GM19025 (cell line): ENCODE data around the gene SLC39A1.

Experiments used
- ATAC-seq: cut with Tn5 transposase; IDR thresholded peaks from one replicate; pipeline ENCODE4 v1.9.1; 2021; ENCODE audit warnings: mild to moderate bottlenecking, low read depth, moderate library complexity; ENCODE audit not compliant: unreplicated experiment

The SLC39A1 gene

DNA sequence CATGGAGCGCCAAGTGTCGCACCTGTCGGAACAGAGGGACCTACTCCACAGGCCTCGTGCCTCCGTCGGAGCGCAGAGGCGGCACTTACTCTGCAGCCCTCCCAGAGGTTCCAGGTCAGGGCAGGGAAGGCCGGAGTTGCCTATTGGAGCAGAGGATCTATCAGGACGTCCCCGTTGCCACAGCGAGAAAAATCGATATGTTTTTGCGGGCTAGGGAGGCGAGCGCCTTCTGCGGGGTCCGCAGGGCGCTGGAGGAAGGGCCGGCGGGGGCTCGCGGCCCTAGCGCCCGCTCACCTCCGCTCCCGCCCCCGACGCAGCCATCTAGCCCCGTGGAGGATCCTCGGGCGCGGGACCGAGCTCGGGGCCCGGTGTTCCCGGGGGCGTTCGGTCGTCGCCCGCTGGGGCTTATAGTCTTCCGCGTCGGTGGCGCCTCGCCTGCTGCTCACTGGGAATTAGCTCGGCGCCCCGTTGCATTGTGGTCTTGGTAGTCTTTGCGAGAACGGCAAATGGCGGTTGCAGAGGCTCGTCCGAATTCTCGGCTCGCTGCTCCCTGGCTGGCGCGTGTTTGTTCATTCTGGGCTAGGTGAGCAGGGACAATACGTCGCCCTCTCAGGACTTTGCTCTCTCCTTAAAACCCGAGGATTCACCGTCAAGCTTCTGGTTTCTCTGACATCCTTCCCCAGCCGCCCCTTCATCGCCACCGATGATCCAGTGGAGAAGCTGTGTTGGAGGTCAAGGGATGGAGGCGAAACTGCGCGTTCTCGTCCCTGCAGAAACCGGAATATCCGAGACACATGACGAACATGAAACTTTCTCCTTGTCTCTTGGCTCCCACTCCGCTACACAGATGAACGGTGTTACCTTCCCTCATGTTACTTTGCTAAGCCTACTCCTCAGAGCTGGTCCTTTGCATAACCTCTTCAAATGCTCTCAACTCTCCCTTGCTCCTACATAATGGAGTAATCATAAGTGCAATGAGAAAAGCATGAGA, 14.2 kb upstream of the SLC39A1 start, which contains the start of gene JTB:
Gene JTB, minus strand, starts transcription at position 425 of the 991 bp plus-strand sequence. Its CDS starts 422 bp downstream, at position 3.
- ATAC-seq, result peak; percentile 86

DNA sequence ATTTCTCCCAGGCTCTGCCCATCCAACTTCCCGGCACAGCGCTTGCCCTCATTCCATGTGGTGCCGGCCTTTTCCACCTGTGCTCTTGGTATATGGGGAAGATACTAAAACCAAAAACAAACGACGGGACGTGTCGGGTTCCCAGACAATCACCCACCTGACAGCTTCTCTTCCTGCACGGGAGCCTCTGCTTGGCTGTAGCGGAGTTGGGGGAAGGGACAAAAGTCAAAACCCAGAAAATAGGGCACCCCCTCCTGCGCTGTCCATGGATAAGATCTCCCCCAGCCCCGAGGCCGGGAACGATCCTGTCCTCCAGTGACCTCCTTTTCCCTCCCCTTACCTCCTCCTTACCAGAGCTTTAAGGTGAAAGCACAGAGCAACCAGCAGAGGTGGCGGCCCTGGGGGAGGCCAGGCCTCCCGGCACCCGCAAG, 13.5 kb upstream of the SLC39A1 start:
- ATAC-seq, result no peak

DNA sequence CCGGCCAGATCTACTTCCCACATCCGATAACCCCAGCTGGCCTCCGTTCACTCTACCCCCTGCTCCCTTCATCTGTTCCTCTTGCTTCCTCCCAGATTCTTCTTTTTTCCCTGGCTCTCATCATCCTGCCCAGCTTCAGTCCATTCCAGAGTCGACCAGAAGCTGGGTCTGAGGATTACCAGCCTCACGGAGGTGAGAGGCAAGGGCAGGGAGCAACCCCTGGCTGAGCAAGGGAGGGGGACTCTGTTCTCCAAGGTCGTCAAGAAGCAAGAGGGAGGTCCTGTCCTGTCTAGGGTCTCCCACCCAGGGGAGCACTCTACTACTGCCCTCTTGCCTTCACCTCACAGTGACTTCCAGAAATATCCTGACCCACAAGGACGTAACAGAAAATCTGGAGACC, 10.2 kb upstream of the SLC39A1 start:
- no peak for ATAC-seq

DNA sequence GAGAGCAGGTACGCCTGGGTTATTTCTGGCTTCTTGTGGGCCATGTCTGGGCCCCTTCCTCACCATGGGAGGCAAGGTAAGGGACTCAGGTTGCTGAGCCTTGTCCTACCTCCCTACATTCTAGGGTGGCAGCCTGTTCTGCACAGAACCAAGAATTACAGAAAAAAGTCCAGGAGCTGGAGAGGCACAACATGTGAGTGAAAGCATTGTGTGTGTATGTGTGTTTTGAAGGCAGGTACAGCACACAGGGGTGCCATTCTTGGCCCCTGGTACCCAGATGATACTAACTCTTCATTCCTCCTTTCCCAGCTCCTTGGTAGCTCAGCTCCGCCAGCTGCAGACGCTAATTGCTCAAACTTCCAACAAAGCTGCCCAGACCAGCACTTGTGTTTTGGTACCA, 9.7 kb upstream of the SLC39A1 start:
- no peak for ATAC-seq

DNA sequence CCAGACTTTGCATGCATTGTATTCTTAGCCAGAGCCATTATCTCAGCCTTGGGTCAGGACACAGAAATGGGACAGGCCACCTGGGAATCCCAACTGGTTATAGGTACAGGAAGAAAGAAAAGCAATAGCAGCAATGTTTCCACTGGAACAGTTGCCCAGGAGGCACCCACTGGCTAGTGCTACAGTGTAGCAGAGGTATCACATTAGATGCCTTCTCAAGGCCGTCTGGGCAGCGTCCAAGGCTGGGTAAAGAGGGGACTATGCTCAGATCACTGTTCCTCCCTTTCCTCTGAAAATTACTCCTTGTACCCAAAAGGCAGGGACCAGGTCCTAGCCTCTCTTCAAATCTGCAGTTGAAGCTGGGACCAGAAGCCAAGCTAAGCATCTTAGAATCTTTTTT, 7.0 kb upstream of the SLC39A1 start:
- ATAC-seq, result no peak

DNA sequence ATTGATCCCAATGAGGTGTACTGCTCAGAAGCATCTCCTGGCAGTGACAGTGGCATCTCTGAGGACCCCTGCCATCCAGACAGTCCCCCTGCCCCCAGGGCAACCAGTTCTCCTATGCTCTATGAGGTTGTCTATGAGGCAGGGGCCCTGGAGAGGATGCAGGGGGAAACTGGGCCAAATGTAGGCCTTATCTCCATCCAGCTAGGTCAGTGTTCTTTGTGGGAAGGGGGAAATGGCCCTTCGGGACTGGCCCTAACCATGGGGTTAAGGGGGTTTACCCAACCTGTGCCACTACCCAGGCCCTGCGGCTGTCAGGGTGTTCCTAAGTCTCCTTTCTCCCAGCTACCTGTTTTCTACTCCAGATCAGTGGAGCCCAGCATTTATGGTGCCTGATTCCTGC, 5.6 kb upstream of the SLC39A1 start:
- no peak for ATAC-seq

DNA sequence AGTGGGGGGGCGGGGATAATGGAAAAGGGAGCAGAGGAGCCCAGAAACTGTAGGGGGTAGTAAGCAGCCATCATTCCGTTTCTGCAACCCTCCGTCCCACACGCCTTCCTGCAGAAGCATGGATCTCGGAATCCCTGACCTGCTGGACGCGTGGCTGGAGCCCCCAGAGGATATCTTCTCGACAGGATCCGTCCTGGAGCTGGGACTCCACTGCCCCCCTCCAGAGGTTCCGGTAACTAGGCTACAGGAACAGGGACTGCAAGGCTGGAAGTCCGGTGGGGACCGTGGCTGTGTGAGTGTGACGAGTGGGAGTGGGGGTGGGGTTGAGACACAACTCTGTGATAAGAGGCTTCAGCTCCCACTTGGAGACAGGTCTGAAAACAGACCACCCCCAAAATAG, 5.1 kb upstream of the SLC39A1 start:
- no peak for ATAC-seq

DNA sequence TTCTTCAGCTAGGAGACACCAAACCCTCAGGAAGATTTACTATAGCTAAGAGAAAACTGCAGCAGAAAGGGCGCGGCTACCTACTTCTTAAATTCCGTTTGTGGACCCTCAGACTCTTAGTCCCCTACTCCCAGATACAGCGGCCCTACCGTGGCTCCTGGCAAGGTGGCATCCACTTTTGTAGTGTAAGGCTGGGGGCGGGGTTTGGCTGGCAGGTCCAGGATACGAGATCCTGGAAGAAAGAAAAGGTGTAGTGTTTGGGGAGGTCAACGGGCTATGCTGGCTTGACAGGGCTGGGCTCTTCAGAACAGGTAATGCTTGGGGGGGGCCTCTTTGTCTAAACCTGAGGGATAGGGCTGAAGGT, 4.6 kb upstream of the SLC39A1 start:
- no peak for ATAC-seq

DNA sequence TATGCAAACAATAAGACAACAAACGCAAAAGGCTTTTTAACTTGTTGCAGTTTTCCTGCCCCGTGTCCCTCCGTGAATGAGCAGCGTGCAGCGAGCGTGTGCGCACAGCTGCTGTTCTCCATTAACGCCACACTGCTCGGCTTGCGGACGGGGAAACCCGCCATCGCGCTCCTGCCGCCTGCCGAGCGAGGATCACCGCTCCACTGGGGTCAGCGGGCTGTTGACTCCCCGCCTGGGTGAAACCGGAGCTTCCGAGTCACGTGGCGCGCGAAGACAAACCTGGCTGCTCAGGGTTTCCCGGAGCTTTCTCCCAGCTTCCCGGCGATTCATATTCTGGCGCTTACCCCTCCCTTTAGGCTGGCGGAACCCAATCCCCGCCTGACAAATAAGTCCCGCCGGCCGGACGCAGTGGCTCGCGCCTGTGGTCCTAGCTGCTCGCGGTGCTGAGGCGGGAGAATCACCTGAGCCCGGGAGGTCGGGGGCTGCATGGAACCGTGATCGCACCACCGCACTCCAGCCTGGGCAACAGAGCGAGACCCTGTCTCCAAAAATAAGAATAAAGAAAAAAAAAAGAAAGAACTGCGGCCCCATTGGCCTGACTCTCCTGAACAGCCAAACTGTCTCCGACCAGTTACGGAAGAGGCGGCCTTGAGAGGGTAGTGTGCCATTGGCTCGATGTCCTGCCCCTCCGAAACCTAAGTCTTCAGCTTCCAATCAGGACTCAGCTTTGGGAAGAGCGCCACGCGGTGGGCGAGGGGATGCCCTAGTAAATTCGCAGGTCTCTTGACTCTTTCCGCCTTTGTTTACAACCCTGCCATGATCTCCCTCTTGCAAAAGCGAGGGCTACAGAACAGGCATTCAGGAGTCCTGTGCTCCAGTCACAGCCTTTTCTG, 4.0 kb upstream of the SLC39A1 start, which contains the start of gene CREB3L4:
Gene CREB3L4, plus strand, starts transcription at position 796 of the 893 bp plus-strand sequence. CDS start 624 bp downstream, outside the sequence.
- peak; percentile 63 for ATAC-seq

DNA sequence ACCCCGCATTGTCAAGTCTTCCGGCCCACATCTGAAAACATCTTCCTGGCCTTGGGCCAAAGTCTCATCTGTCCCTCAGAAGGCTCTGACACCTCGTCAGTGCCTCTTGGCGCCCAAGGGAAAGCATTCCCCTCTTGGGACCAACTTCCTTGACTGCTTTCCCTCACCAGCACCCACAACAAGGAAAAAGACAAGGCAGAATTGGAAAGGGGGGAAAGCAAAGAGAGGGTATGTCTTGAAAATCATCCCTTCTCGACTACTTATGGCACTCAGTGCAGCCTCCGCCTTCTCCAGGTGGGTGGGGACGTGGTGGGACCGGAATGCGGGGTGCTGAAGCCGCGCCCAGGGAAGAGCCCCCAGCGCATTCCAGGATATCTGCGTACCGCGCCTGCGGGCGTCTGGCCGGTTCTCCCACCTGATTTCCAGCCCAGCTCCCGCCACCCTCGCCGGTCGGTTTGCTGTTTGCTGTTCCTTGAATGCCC, 554 bp upstream of the SLC39A1 start:
- peak; percentile 5 for ATAC-seq

DNA sequence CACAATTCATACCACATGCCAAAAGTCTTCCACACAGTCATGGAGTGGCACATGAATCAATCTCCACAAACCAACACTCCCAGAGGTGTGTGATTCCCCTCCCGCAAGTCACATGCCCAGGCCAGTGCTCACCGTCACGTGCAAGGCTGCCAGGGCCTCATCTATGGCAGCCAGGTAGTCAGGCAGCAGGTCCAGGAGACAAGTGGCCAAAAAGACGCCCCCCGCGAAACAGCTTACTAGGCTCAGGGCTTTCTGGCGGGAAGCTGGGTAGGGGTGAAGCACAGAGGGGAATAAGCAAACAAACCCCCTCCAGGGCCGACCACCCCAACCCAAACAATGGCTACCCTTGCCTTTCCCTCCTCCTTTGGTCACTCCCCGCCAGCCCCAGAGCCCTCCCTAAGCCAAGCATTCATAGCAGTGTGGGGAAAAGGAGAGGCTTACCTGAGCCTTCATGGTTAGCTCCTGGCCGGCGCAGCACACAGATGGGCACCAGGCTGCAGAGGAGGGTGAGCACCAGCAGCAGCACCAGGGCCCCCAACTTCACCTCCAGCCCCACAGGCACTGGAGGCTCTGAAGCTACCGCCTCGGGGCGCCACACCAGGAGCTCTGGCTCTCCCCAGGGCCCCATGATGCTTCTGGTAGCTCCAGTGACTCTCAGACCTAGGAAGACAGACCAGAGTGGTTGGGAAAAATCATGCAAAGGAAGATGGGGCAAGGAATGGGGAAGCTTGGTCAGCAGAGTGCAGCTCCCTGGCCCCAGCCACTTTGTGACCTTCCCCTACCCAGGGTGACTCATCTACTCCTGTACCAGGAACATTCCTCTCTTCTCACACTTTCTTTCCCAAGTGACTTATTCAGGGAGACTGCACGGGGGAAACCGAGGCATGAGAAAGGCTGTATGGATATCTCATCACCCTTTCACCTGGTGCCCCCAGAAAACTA, 978 bp downstream of the SLC39A1 start:
- no peak for ATAC-seq

DNA sequence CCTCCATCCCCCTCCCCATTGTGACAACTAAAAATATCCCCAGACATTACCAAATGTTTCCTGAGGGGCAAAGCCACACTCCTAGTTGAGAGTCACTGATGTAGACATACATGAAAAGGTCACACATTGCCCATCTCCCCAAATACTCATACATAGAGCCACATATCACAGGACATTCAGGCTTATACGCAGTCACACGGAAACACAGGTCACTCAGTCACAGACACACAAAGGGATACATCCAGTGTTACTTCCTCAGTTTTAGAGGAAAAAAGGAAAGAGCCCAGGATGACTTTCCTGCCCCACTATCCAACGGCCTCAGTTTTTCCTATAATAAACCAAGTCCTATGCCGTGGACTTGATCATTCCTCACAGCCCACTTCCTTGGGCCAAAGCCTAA, 1.9 kb downstream of the SLC39A1 start:
- no peak for ATAC-seq

DNA sequence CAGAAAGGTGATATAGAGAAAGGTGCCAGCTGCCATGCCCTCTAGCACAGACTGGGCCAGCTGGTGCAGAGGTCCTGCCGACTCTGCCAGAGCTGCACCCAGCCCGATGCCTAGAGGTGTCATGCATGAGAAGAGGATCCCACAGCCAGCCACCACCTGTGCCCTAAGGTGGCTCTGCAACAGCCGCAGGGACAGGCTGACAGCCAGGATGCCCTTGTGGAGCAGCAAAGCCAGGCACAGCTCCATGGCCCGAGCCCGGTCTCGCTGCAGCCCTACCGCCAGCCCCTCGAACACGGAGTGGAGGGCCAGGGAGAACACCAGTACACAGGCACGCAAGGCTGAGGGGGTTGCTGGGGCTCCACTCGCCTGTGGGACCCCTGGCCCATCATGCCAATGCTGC, 3.1 kb downstream of the SLC39A1 start:
- ATAC-seq, result no peak

DNA sequence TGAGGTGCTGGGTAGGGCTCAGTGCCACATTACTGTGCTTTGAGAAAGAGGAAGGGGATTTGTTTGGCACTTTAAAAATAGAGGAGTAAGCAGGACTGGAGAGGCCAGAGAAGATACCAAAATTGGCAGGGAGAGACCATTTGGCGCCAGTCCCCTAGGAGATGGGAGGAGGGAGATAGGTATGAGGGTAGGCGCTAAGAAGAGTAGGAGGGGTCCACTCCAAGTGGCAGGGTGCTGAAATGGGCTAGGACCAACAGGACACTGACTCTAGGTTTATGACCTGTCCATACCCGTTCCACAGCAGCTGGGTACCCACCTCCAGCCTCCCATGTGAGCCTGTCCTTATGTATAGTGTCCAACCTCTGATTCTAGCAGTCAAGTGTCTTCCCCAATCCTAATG, 3.9 kb downstream of the SLC39A1 start:
- ATAC-seq, result no peak

DNA sequence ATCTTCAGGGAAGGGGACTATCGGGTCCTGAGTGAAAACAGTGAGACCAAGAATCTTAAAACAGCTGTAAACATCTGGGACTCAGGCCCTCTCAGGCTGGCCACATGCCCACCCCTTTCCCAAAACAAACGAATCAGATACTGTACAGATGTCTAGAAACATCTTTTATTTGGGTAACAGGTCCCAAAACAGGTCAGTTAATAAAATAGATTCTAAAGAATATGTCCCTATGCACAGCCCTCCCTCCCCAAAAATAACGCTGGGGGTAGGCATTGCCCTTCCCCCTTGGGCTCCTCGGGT, 4.4 kb downstream of the SLC39A1 start:
- no peak for ATAC-seq

DNA sequence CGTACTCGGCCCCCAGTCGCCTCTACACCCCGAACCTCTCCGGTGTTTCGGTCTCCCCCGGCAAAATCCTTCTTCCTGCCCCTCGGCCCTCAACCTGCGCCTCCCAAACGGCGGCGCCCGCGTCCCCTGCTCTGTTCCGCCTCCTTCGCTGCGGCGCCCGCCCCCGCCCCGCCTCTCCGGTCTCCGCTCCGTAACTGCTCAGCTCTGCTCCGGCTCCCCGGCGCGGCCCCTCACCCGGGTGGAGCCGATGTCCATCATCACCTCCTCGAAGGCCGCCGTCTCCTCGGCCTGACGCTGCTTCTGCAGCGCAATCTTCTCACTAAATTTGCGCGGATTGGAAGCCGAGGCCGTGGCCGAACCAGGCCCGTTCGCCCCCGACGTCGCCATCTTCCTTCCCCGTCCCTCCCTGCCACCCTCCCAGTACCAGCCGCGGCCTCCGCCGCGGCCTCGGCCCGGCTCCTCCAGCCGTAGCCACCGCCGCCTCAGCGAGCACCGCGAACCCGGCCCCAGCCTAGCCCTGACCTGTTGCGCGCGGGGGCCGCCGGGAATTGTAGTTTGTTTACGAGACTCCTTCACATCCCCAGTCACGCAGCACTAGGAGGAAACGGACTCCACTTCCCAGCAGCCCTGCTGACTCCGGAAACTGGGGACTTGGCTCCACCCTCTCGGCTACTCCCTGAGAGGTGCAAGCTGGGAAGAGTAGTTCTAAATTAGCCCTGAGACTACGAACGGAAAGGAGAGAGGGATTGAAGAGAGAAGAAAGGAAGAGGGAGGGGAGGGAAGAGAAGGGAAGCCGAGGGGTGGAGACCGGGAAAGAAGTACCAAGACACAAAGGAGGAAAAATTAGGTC, 5.0 kb downstream of the SLC39A1 start, which contains the start of gene CRTC2:
Gene CRTC2, minus strand, starts transcription at position 502 of the 850 bp plus-strand sequence. Its CDS starts 115 bp downstream, at position 387.
- peak; percentile 76 for ATAC-seq

DNA sequence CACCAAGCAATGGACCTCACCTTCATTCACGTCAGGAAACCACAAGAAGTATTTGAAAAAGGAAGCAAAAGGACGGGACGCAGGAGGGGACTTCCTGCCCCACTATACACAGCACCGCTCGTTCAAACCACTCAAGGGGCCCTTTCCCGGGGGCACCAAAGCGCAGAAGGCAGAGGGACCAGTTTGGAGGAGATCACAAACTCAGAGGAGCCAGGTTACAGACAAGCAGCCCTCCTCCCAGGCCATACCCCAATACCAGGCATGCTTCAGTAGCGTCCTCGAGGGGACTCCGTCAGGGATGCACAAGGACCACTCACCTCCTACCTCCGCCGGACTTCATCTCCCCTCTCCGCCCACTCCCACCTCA, 5.6 kb downstream of the SLC39A1 start:
- no peak for ATAC-seq

DNA sequence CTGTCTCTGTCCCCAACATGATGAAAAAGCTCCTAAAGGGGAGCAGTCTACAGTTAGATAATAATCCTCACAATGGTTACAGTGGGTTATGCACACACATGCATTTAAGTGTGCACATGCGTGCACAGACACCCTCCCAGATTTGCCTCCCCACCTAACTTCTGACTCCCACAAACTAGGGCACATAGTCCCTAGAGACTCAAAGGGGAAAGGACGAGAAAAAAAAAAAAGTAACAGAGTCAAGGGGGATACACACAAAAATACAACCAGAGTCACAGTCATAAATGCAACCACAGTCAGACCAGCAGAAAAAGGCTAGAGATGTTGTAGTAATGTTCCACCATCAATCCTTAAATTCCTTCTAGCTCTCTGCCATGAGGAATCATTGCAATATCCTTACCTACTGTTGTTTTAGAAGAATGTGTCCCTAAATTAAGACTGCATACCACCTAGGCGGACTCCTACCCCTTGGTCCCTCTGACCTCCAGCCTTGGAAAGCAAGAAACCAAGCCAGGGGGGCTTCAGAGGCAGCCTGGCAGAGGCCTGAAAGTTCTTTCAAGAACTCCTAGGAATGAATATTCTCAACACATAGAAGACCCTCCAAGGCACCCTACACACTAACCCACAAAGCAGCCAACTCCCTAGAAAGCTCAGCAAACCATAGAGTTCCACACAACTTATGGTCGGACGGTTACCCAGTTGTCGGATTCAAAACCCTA, 6.2 kb downstream of the SLC39A1 start:
- ATAC-seq, result no peak
